WTC11 (cell line): ENCODE results near the gene TUBB. TPM values are rescaled to one million over a fixed set of nuclear protein-coding genes. Genes with fewer than 3 reads are reported as not detected.

Experiments used
- ATAC-seq: fragments of 200-7000 bp; cut with Tn5 transposase; 2 replicates; pipeline ENCODE4 v1.10.0; 2021; ENCODE audit warnings: mild to moderate bottlenecking, moderate library complexity
- CTCF ChIA-PET: fragments of 300-600 bp; sonication (Branson Sonifier 250); formaldehyde crosslinking; loops from one replicate; lab custom pipeline; 2021; ENCODE audit warnings: antibody characterized with exemption; lab: Charles Lee
- POLR2A ChIA-PET: fragments of 350-600 bp; sonication (Branson Sonifier 250); formaldehyde crosslinking; loops from one replicate; lab custom pipeline; 2021; ENCODE audit warnings: antibody characterized with exemption; lab: Charles Lee
- DNase-seq: peaks from one replicate; pipeline ENCODE4 v3.0.0; 2021; ENCODE audit warnings: low spot score
- H3K27ac Mint-ChIP-seq: 2 replicates; pipeline ENCODE4 v1.8.0; 2021; ENCODE audit warnings: mixed read lengths
- H3K27me3 Mint-ChIP-seq: 2 replicates; pipeline ENCODE4 v1.8.0; 2021; ENCODE audit warnings: low read depth, mild to moderate bottlenecking, moderate library complexity, mixed read lengths
- H3K36me3 Mint-ChIP-seq: 2 replicates; pipeline ENCODE4 v1.8.0; 2021; ENCODE audit warnings: mixed read lengths
- H3K4me1 Mint-ChIP-seq: 2 replicates; pipeline ENCODE4 v1.8.0; 2022; ENCODE audit warnings: mixed read lengths
- H3K4me3 Mint-ChIP-seq: 2 replicates; pipeline ENCODE4 v1.8.0; 2021; ENCODE audit warnings: mild to moderate bottlenecking, moderate library complexity, mixed read lengths
- H3K9me3 Mint-ChIP-seq: 2 replicates; pipeline ENCODE4 v1.8.0; 2021; ENCODE audit warnings: mixed read lengths
- FOXJ3 ChIP-seq: sonication (generic); formaldehyde crosslinking; IDR thresholded peaks from 2 replicates; pipeline ENCODE4 v1.9.0; 2021; ENCODE audit warnings: missing genetic modification reagents, mild to moderate bottlenecking, borderline replicate concordance
- HMGA2 ChIP-seq: fragments of 250-450 bp; sonication (Bioruptor Pico); IDR thresholded peaks from 2 replicates; pipeline ENCODE4 v1.4.0; 2021; ENCODE audit warnings: mild to moderate bottlenecking, moderate library complexity
- NR2C2 ChIP-seq: sonication (generic); formaldehyde crosslinking; IDR thresholded peaks from 2 replicates; pipeline ENCODE4 v1.8.0; 2022; ENCODE audit warnings: mild to moderate bottlenecking, missing genetic modification reagents
- TP53 ChIP-seq: sonication (generic); formaldehyde crosslinking; IDR thresholded peaks from 2 replicates; pipeline ENCODE4 v1.8.1; 2023; ENCODE audit warnings: mild to moderate bottlenecking, missing genetic modification reagents
- ZNF121 ChIP-seq: sonication (generic); formaldehyde crosslinking; IDR thresholded peaks from 2 replicates; pipeline ENCODE4 v1.8.0; 2023; ENCODE audit warnings: missing genetic modification reagents
- ZNF219 ChIP-seq: sonication (generic); formaldehyde crosslinking; IDR thresholded peaks from 2 replicates; pipeline ENCODE4 v1.8.0; 2023; ENCODE audit warnings: missing genetic modification reagents, mild to moderate bottlenecking, borderline replicate concordance
- ZNF416 ChIP-seq: fragments of 250-450 bp; sonication (Bioruptor Pico); IDR thresholded peaks from 2 replicates; pipeline ENCODE4 v1.9.0; 2021; ENCODE audit warnings: mild to moderate bottlenecking, inconsistent platforms
- total RNA-seq: library from RNA; stranded (reverse); gene quantifications from 3 replicates; pipeline ENCODE4 v1.2.3, GENCODE V29; 2021
- TF ChIP-seq, protein P1 (sequence below): sonication (generic); formaldehyde crosslinking; IDR thresholded peaks from 2 replicates; pipeline ENCODE4 v1.8.0; 2022; ENCODE audit warnings: missing genetic modification reagents
- TF ChIP-seq, protein P2 (sequence below): sonication (generic); formaldehyde crosslinking; IDR thresholded peaks from 2 replicates; pipeline ENCODE4 v1.8.0; 2022; ENCODE audit warnings: mild to moderate bottlenecking, missing genetic modification reagents
- TF ChIP-seq, protein P3 (sequence below): sonication (generic); formaldehyde crosslinking; IDR thresholded peaks from 2 replicates; pipeline ENCODE4 v1.8.1; 2023; ENCODE audit warnings: mild to moderate bottlenecking, moderate library complexity, missing genetic modification reagents
- TF ChIP-seq, protein P4 (sequence below): fragments of 200-600 bp; IDR thresholded peaks from 2 replicates; pipeline ENCODE4 v1.8.0; 2022; ENCODE audit warnings: antibody characterized with exemption
- TF ChIP-seq, protein P5 (sequence below): sonication (generic); formaldehyde crosslinking; IDR thresholded peaks from 2 replicates; pipeline ENCODE4 v1.8.0; 2023; ENCODE audit warnings: mild to moderate bottlenecking, missing genetic modification reagents

Gene TUBB
- total RNA-seq, 1 experiment from 2014 or later = 1,503 TPM

DNA sequence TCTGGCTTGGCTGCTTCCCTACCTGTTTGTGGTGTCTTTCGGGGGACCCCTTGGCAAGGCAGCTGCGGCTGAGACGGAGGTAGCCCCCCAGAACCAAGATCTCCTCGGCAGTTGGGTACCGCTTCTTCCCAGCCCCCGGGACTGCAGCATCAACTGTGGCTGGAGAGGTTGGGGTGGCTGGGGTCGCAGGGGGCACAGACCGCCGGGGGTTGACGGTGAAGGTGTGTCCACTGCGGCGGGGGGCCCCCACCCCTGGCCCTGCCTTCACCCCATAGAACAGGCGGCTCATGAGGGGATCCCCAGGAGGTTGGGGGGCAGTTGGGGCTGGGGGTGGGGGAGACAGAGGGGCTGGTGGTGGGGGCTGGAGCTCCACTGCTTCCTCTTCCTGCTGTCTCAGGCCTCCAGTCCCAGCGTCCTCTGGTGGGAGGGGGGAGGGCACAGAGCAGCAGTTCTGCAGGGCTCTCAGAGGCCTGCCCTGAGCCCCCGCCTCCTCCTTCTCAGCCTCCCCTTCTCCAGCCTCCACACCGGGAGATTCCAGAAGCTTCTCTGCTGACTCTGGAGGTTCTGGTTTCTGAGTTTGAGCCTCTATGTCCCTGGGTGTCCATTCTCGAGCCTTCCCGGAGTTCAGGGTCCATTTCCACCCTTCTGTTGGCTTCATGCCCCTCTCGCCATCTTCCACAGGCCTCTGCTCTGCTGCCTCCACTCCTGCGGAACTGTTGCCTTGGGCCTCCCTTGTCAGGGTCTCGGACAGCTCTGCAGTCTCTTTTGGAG lies 35.6 kb upstream of the TUBB start:
- peak overlapping the region; percentile 7; the same call in 1 of the 2 replicates for H3K27ac Mint-ChIP-seq
- H3K36me3 Mint-ChIP-seq = peaks cover 3% of the 10 kb centered on the region
- H3K9me3 Mint-ChIP-seq = no peaks in the 10 kb centered on the region
- ChIA-PET POLR2A (interaction anchor here (1.4 kb wide), 1 partner anchor 36 kb away, joined by 4 read pairs; no protein-coding TSS in a partner anchor), CTCF (interaction anchor here (0.6 to 9.7 kb wide), 6 partner anchors 10 to 163 kb away, joined by 3 to 131 read pairs (median 4); partner anchors contain the start of gene MDC1)
- TF ChIP-seq, protein P1, sequence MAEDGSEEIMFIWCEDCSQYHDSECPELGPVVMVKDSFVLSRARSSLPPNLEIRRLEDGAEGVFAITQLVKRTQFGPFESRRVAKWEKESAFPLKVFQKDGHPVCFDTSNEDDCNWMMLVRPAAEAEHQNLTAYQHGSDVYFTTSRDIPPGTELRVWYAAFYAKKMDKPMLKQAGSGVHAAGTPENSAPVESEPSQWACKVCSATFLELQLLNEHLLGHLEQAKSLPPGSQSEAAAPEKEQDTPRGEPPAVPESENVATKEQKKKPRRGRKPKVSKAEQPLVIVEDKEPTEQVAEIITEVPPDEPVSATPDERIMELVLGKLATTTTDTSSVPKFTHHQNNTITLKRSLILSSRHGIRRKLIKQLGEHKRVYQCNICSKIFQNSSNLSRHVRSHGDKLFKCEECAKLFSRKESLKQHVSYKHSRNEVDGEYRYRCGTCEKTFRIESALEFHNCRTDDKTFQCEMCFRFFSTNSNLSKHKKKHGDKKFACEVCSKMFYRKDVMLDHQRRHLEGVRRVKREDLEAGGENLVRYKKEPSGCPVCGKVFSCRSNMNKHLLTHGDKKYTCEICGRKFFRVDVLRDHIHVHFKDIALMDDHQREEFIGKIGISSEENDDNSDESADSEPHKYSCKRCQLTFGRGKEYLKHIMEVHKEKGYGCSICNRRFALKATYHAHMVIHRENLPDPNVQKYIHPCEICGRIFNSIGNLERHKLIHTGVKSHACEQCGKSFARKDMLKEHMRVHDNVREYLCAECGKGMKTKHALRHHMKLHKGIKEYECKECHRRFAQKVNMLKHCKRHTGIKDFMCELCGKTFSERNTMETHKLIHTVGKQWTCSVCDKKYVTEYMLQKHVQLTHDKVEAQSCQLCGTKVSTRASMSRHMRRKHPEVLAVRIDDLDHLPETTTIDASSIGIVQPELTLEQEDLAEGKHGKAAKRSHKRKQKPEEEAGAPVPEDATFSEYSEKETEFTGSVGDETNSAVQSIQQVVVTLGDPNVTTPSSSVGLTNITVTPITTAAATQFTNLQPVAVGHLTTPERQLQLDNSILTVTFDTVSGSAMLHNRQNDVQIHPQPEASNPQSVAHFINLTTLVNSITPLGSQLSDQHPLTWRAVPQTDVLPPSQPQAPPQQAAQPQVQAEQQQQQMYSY (CRISPR knock-in tag) = no peak
- TF ChIP-seq, protein P2, sequence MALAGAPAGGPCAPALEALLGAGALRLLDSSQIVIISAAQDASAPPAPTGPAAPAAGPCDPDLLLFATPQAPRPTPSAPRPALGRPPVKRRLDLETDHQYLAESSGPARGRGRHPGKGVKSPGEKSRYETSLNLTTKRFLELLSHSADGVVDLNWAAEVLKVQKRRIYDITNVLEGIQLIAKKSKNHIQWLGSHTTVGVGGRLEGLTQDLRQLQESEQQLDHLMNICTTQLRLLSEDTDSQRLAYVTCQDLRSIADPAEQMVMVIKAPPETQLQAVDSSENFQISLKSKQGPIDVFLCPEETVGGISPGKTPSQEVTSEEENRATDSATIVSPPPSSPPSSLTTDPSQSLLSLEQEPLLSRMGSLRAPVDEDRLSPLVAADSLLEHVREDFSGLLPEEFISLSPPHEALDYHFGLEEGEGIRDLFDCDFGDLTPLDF (CRISPR knock-in tag) = no peak
- no peak for TF ChIP-seq NR2C2 (CRISPR knock-in tag)
- TF ChIP-seq, protein P3, sequence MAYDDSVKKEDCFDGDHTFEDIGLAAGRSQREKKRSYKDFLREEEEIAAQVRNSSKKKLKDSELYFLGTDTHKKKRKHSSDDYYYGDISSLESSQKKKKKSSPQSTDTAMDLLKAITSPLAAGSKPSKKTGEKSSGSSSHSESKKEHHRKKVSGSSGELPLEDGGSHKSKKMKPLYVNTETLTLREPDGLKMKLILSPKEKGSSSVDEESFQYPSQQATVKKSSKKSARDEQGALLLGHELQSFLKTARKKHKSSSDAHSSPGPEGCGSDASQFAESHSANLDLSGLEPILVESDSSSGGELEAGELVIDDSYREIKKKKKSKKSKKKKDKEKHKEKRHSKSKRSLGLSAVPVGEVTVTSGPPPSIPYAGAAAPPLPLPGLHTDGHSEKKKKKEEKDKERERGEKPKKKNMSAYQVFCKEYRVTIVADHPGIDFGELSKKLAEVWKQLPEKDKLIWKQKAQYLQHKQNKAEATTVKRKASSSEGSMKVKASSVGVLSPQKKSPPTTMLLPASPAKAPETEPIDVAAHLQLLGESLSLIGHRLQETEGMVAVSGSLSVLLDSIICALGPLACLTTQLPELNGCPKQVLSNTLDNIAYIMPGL (CRISPR knock-in tag) = no peak
- TF ChIP-seq FOXJ3 (CRISPR knock-in tag) = no peak
- TF ChIP-seq, protein P4, sequence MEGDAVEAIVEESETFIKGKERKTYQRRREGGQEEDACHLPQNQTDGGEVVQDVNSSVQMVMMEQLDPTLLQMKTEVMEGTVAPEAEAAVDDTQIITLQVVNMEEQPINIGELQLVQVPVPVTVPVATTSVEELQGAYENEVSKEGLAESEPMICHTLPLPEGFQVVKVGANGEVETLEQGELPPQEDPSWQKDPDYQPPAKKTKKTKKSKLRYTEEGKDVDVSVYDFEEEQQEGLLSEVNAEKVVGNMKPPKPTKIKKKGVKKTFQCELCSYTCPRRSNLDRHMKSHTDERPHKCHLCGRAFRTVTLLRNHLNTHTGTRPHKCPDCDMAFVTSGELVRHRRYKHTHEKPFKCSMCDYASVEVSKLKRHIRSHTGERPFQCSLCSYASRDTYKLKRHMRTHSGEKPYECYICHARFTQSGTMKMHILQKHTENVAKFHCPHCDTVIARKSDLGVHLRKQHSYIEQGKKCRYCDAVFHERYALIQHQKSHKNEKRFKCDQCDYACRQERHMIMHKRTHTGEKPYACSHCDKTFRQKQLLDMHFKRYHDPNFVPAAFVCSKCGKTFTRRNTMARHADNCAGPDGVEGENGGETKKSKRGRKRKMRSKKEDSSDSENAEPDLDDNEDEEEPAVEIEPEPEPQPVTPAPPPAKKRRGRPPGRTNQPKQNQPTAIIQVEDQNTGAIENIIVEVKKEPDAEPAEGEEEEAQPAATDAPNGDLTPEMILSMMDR = no peak
- DNase-seq (no peak), ATAC-seq (no peak)
- H3K27me3 Mint-ChIP-seq = no peaks in the 10 kb centered on the region
- H3K4me1 Mint-ChIP-seq = peaks cover 68% of the 10 kb centered on the region
- peak overlapping the region; percentile 80 for H3K4me3 Mint-ChIP-seq

DNA sequence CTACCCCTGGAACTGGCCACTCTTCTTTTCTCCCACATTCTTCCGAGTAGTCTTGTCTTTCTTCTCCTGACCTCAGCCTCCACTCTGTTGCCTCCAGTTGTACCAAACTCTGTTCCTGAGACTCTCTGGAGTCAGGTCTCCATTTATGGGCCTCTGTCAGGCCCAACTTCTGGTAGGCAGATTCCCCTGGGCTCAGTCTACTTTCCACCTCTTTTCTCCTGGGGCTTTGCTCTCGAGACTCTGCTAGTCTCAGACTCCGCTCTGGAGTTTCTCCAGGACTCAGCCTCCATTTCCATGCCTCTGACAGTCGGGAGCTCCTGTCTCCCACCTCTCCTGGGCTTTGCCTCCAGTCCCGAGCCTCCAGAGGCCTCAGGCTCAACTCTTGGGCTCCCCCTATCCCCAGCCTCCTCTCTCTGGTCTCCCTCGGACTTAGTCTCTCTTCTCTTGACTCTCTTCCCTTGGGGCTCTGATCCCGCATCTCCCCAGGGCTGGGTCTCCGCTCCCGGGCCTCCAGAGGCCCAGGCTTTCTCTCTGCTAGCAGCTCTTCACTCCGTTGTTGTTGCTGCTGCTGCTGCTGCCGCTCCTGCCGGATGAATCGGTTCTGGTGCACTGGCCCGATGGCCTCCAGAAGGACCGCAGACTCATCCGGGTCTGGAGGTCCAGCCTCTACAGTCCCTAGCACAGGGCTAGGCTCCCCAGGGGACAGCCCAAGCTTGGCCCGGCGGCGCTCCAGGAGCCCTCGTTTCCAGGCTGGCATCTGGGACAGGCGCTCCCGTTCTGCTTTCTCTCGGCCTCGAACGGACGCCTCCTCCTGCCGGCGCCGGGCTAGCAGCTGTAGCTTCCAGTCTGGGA lies 34.8 kb upstream of the TUBB start:
- H3K9me3 Mint-ChIP-seq = no peaks in the 10 kb centered on the region
- H3K27me3 Mint-ChIP-seq = no peaks in the 10 kb centered on the region
- peak overlapping the region; percentile 7; the same call in 1 of the 2 replicates for H3K27ac Mint-ChIP-seq
- ChIA-PET CTCF (interaction anchor here (0.6 to 9.7 kb wide), 5 partner anchors 9 to 45 kb away, joined by 3 to 131 read pairs (median 5); partner anchors contain the start of gene MDC1), POLR2A (interaction anchor here (0.5 kb wide), 1 partner anchor 17 kb away, joined by 4 read pairs; no protein-coding TSS in a partner anchor)
- DNase-seq = no peak
- peaks cover 3% of the 10 kb centered on the region for H3K36me3 Mint-ChIP-seq
- H3K4me3 Mint-ChIP-seq = peak overlapping the region; percentile 80
- no peak for ATAC-seq
- peaks cover 68% of the 10 kb centered on the region for H3K4me1 Mint-ChIP-seq
- no peak for TF ChIP-seq ZNF219 (CRISPR knock-in tag)
- TF ChIP-seq ZNF121 (CRISPR knock-in tag) = peak; percentile 20; the same call in 1 of the 2 replicates
- TF ChIP-seq, protein P5, sequence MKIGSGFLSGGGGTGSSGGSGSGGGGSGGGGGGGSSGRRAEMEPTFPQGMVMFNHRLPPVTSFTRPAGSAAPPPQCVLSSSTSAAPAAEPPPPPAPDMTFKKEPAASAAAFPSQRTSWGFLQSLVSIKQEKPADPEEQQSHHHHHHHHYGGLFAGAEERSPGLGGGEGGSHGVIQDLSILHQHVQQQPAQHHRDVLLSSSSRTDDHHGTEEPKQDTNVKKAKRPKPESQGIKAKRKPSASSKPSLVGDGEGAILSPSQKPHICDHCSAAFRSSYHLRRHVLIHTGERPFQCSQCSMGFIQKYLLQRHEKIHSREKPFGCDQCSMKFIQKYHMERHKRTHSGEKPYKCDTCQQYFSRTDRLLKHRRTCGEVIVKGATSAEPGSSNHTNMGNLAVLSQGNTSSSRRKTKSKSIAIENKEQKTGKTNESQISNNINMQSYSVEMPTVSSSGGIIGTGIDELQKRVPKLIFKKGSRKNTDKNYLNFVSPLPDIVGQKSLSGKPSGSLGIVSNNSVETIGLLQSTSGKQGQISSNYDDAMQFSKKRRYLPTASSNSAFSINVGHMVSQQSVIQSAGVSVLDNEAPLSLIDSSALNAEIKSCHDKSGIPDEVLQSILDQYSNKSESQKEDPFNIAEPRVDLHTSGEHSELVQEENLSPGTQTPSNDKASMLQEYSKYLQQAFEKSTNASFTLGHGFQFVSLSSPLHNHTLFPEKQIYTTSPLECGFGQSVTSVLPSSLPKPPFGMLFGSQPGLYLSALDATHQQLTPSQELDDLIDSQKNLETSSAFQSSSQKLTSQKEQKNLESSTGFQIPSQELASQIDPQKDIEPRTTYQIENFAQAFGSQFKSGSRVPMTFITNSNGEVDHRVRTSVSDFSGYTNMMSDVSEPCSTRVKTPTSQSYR (CRISPR knock-in tag) = no peak
- TF ChIP-seq TP53 = no peak
- no peak for TF ChIP-seq ZNF416 (CRISPR knock-in tag)
- no peak for TF ChIP-seq HMGA2 (CRISPR knock-in tag)
